HG02623 (cell line): ENCODE measurements around the gene L1CAM.
A peak's percentile ranks its signal among the peaks of the same experiment; 100 is the strongest.

Experiments
- ATAC-seq: cut with Tn5 transposase; IDR thresholded peaks from one replicate; pipeline ENCODE4 v1.9.1; 2021; ENCODE audit warnings: moderate library complexity; ENCODE audit not compliant: unreplicated experiment

L1CAM gene

GRCh38 chrX:153905481-153906095, 19.6 kb upstream of the L1CAM start:
- ATAC-seq = no peak

- no peak for ATAC-seq
Measured at GRCh38 chrX:153903991-153904957, 18.3 kb upstream of the L1CAM start, which contains the start of gene AVPR2. TSS of gene AVPR2 (plus strand) at chrX:153904673. CDS start at chrX:153905146, 473 bp downstream.

DNA sequence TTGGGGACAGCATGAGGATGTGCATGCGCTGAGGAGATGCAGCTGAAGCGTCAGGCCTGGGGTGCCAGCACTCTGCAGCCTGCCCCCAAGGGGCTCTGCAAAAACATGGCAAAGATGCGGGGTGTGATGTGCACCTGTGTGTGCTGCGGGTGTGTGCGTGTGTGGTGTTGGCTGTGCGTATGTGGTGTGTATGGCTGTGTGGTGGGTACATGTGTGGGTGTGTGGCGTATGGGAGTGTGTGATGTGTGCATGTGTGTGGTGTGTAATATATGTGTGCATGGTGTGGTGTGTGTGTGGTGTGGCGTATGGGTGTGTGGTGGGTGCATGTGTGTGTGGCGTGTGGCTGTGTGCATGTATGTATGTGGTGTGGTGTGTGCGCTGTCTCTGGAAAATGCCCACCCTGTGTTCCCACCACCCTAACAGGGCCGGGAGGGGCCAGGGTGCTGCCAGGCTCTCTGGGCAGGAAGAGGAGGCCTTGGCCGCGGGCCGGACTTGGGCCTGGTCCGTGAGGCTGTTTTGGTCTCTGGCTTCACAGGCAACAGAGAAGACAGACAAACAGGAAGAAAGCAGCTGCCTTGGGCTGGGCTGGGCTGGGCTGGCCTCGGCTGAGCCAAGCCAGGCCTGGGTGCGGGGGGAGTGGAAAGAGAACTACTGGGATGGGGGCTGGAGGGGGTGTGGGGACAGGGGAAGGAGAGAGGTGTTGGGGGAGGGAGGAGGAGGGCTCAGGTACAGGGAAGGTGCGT, 17.4 kb upstream of the L1CAM start:
- ATAC-seq = no peak

GRCh38 chrX:153902385-153902784, 16.4 kb upstream of the L1CAM start:
- ATAC-seq = no peak

- ATAC-seq = no peak
Measured at GRCh38 chrX:153901753-153902140, 15.8 kb upstream of the L1CAM start.

- ATAC-seq = peak; percentile 60
Measured at GRCh38 chrX:153900831-153901752, 15.1 kb upstream of the L1CAM start.

- ATAC-seq = no peak
Measured at GRCh38 chrX:153897899-153898298, 11.9 kb upstream of the L1CAM start.

GRCh38 chrX:153889123-153889522, 3.1 kb upstream of the L1CAM start:
- no peak for ATAC-seq

- no peak for ATAC-seq
Measured at GRCh38 chrX:153888344-153888743, 2.4 kb upstream of the L1CAM start.

DNA sequence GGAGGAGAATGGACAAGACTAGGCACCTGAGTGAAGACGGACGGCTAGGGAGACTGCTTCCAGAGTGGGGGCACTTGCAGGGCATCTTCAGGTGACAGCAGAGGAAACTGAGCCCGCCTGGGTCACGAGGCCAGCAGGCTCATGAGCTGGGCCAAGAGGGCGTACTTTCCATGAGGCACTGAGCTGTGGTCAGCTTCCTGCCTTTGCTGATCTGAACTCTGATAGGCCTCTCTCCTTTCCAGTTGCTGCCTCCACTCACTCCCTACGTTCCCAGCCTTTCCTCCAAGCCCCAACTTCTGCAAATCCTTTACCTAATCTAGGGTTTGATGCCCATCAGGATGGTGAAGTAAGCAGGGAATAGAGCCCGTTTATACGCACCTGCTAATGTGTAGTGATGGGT, 1.4 kb upstream of the L1CAM start:
- ATAC-seq = no peak

DNA sequence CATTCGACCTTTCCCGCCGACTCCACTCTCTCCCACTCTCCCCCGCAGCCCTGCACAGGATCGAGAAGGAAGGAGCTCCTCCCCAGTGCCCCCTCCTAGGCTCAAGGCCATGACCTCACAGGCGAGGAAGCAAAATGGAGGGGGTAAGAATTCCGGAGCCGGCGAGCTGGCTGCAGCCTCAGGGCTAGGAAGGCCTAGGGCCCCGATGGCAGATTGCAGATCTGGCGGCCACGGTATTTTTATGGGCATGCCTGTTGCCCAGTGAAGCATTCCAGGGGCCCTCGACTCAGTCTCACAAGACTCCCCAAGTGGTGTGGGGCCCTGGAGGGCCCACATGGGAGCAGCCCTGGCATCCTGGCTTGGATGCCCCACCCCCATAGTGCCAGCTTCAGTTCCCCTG, 942 bp upstream of the L1CAM start:
- no peak for ATAC-seq

GRCh38 chrX:153885208-153885787, 675 bp downstream of the L1CAM start:
- no peak for ATAC-seq

DNA sequence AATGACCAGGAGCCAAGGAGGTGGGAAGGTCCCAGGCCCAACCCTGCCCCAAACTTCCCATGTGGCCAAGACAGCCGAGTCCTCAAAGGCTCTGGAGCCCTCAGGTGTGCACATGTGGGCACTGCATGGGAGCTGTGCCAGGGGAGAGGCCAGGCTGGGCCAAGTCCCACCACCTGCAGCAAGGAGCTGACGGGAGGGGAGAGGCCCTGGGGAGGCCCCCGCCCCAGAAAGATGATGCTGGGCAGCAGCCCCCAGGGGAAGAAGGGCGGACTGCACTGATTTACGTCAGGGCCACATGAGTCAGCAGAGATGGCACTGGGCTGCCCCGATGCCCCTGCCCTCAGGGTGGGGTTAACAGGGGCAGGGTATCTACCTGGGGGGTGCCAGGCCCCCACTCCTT, 1.4 kb downstream of the L1CAM start:
- ATAC-seq = no peak

DNA sequence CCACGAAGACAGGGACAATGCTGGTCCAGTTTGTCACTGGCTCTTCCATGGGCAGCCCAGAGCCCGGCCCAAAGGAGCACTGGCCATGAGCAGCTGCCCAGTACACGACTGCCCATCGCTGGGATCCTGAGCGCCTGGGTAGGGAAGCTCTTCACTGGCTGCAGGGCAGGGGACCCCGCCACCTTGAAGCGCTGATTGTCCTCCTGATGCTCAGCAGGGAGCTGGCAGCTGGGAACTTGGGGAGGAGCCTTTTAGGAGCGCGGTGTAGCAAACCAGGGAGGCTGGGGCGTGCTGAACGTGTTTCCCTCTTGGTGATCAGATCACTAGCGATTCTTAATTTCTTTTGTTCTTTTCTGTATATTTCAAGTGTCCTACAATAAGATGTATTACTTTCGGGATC, 1.8 kb downstream of the L1CAM start:
- no peak for ATAC-seq

DNA sequence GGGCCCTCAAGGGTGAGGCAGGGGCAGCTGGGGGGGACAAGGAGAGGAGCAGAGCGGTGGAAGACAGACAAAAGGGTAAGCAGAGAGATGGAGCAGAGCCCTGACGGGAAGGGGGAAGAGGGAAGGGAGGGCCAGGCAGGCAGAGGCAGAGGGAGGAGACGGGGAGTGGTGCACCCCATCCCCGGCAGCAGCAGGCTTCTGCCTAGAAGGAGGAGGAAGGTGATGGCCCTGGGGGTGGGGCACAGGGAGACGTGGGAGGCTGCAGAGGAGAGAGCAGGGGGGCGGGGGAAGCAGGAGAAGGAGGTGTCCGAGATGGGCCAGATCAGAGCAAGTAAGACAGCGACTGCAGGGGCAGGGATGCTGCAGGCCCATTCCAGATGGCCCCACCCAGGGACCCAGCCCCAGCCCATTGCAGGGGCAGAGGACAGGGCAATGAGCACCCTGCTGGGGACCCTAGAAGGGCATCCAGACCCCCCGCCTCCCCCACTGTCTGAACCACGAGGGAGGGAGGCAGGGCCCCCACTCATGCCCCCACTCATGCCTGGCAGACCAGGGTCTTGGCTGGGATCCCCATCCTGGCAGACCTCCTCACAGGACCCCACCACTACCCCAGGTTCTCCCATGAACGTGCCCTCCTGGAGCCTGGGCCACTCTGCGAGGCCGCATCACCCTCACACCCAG, 2.7 kb downstream of the L1CAM start:
- no peak for ATAC-seq

- no peak for ATAC-seq
Measured at GRCh38 chrX:153882557-153882956, 3.4 kb downstream of the L1CAM start.

- no peak for ATAC-seq
Measured at GRCh38 chrX:153882086-153882498, 3.9 kb downstream of the L1CAM start.

DNA sequence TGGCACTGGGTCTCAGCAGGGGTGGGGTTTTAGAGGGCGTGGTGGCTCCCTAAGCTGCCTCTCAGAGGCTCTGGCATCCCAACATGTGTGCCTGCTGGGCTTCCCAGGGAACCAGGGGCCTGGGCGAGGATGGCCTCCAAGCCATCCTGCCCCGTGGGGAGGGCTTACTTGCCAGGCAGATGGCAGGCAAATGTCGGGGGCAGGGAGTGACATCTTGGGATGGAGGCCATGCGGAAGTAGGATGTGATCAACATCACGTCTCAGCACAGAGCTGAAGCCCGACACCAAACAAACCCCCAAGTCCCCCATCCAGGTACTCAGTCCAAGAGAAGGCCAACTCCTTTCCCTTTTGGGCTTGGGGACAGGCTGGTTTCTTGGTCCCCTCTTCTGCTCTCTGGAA, 4.7 kb downstream of the L1CAM start:
- ATAC-seq = no peak

DNA sequence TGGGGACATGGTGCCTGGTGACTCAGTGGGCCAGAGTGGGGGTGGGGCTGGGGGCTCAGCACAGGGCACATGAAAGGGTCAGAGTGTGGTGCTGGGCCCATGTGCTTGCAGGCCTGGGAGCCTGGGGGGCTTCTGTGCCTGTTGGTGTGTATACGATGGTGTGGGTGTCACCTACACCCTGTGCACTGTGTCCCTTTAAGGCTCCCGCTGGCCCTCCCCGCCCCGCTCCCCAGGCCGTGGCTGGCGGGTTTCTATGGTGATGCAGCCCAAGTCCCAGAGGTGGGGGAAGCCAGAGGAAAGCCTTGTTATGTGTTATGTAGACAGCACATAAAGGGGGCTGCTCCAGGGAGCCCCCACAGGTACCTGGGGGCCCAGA, 5.5 kb downstream of the L1CAM start:
- no peak for ATAC-seq
